ENCODE measurements around the gene SEC23A.
"Not testable (repeated sequence)": the region's sequence is repeated elsewhere in the genome, so short reads cannot be mapped to it uniquely, and the experiment has no call there.

The SEC23A gene

DNA sequence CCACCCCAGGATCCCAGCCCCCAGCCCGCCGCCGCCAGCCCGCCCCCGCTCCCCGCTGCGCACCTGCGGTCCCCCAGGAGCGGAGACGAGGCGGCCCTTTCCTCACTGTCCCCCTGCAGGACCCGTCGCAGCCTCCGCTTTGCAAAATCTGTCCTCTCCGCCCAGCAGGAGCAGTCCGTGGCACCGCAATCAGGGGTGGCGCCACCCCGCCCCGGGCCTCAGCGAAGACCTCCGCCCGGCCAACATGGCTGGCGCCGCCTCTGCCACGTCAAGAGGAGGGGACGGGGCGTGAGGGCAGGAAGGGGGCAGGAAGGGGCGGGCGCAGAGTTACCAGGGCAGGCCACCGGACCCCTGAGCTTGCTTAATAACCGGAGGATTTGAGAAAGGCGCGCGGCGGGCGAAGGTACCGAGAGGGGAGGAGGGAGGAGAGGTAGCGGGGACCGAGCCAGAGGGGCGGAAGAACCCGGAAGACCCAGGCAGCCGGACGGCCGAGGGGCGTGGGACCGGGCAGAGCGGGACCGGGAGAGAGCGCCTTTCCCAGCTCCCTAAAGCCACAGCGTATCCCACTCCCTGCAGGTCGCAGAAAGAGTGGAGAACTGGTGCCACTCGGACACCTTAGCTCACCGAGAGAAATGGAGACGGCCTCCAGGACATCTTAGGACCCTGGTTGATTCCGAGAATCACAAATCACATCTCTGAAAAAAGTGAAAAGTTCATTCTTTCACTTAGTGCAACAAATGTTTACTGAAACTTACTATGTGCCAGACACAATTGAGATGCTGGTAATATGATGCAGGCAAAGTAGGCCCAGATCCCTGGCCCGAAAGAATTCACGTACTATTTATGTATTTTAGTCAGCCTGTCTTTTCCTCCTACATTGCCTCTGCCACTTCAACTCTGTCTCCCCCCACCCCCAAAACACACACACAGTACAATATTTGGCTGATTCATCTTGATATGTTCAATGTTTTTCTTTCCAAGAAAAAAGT lies at the start of gene SEC23A:
Gene SEC23A (minus strand): TSS at position 267 of the 989 bp plus-strand sequence. CDS start 7,117 bp downstream, outside the sequence.
- intact Hi-C loops (cut with DNase I; ENCODE audit: low total_unique reads), result loop anchor here (5.0 kb wide), 1 partner anchor 329 kb away; the partner anchor contains the start of gene FBXO33
- Histone ChIP-seq H3K4me3 (peak within 1 kb of the TSS; percentile 95 to 99), H3K4me1 (peaks cover 0 to 45% (median 12%) of the 10 kb centered on the region in 4 donors), H3K27me3 (no peaks in the 10 kb centered on the region), H3K27ac (peak within 1 kb of the TSS; percentile 99), H3K9me3 (no peaks in the 10 kb centered on the region), H3K36me3 (no peaks in the 10 kb centered on the region)
- peak; percentile 94 to 96 for DNase-seq
- TF ChIP-seq, protein P1, sequence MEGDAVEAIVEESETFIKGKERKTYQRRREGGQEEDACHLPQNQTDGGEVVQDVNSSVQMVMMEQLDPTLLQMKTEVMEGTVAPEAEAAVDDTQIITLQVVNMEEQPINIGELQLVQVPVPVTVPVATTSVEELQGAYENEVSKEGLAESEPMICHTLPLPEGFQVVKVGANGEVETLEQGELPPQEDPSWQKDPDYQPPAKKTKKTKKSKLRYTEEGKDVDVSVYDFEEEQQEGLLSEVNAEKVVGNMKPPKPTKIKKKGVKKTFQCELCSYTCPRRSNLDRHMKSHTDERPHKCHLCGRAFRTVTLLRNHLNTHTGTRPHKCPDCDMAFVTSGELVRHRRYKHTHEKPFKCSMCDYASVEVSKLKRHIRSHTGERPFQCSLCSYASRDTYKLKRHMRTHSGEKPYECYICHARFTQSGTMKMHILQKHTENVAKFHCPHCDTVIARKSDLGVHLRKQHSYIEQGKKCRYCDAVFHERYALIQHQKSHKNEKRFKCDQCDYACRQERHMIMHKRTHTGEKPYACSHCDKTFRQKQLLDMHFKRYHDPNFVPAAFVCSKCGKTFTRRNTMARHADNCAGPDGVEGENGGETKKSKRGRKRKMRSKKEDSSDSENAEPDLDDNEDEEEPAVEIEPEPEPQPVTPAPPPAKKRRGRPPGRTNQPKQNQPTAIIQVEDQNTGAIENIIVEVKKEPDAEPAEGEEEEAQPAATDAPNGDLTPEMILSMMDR (IDR thresholded peaks at IDR 0.05), result no peak

DNA sequence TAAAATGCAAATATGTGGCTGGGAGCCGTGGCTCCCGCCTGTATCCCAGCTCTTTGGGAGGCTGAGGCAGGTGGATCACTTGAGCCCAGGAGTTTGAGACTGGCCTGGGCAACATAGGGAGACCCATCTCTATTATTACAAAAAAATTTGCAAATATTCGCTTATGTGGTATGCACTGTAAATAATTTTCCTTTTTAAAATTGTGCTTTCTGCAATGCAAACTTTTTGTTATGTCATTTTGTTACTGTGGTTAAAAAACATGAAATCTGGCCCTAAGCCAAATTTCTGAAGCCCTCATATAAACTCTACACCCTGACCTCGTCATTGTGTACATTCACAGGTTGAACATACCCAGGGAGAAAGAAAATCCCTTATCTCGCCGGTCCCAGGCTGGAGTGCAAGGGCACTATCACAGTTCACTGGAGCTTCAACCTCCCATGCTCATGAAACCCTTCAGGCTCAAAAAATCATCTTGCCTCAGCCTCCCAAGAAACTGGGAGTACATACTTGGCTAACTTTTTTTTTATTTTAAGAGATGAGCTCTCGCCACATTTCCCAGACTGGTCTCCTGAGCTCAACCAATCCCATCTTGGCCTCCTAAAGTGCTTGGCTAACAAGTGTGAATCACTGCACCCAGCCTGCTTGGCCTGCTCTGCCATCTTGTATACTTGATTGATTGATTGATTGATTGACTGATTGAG lies 42.4 kb upstream of the SEC23A start:
- intact Hi-C loops (cut with DNase I; ENCODE audit: low total_unique reads), result no loop called here
- no peak for DNase-seq
- H3K36me3 ChIP-seq, result peaks cover 22 to 42% (median 38%) of the 10 kb centered on the region in 3 donors

GRCh38 chr14:39143226-39143625 lies 40.2 kb upstream of the SEC23A start:
- intact Hi-C loops (cut with DNase I; ENCODE audit: low total_unique reads); H3K27ac ChIP-seq; H3K4me3 ChIP-seq; H3K4me1 ChIP-seq; H3K9me3 ChIP-seq; DNase-seq; H3K27me3 ChIP-seq: not testable (repeated sequence)
- peaks cover 14 to 42% (median 38%) of the 10 kb centered on the region in 3 donors for H3K36me3 ChIP-seq

More for the DNA sequence above, 42.4 kb upstream of the SEC23A start:
- no peaks in the 10 kb centered on the region for H3K9me3 ChIP-seq
- TF ChIP-seq, protein P1 (IDR thresholded peaks at IDR 0.05), result no peak
- H3K4me3 ChIP-seq, result no peak overlapping the region
- H3K27me3 ChIP-seq, result no peaks in the 10 kb centered on the region
- H3K4me1 ChIP-seq, result no peaks in the 10 kb centered on the region
- no peak overlapping the region for H3K27ac ChIP-seq

- DNase-seq; H3K27ac ChIP-seq; H3K27me3 ChIP-seq; H3K4me3 ChIP-seq; H3K9me3 ChIP-seq; intact Hi-C loops (cut with DNase I; ENCODE audit: low total_unique reads); H3K4me1 ChIP-seq: not testable (repeated sequence)
- peaks cover 16 to 44% (median 41%) of the 10 kb centered on the region in 3 donors for H3K36me3 ChIP-seq
Measured at GRCh38 chr14:39141623-39142022, 38.6 kb upstream of the SEC23A start.

DNA sequence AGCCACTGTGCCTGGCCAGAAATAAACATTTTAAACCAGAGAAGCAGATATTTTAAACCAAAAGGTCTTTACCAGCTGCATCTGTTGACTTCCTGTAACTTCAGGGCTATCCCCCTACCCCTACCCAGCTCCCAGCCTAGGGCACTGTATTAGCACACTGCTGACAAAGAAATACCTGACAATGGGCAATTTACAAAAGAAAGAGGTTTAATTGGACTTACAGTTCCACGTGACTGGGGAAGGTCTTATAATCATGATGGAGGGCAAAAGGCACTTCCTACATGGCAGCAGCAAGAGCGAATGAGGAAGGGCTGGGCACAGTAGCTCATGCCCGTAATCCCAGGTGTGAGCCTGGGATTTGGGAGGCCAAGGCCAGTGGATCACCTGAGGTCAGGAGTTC lies 37.1 kb upstream of the SEC23A start:
- H3K36me3 ChIP-seq, result peaks cover 22 to 57% (median 47%) of the 10 kb centered on the region in 3 donors
- intact Hi-C loops (cut with DNase I; ENCODE audit: low total_unique reads), result no loop called here
- H3K27ac ChIP-seq, result no peak overlapping the region

DNA sequence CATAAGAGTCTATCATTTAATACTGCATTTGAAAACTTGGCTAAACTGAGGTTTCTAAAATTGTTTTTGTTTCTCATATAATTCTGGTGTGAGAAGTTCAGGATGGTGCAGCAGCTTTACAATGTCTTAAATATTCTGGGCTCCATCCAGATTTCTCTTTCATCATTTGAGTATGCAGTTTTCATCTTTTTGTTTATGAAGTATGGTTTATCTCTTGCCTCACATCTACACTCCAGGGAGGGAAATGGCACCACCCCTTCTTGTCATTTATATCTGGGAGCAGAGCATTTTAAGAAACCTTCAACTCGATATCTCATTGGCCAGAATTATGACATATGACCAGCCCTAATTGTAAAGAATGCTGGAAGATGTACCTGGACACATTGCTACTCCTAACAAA lies 35.4 kb upstream of the SEC23A start:
- Histone ChIP-seq H3K27me3 (no peaks in the 10 kb centered on the region), H3K36me3 (peaks cover 22 to 70% (median 64%) of the 10 kb centered on the region in 3 donors), H3K4me3 (no peak overlapping the region), H3K27ac (no peak overlapping the region), H3K4me1 (no peaks in the 10 kb centered on the region), H3K9me3 (no peaks in the 10 kb centered on the region)
- TF ChIP-seq, protein P1 (IDR thresholded peaks at IDR 0.05), result no peak
- DNase-seq, result no peak
- intact Hi-C loops (cut with DNase I; ENCODE audit: low total_unique reads), result no loop called here

More for the DNA sequence above, 37.1 kb upstream of the SEC23A start:
- no peak overlapping the region for H3K4me3 ChIP-seq
- TF ChIP-seq, protein P1 (IDR thresholded peaks at IDR 0.05), result no peak
- no peaks in the 10 kb centered on the region for H3K27me3 ChIP-seq
- H3K4me1 ChIP-seq, result no peaks in the 10 kb centered on the region
- DNase-seq, result no peak
- no peaks in the 10 kb centered on the region for H3K9me3 ChIP-seq

- intact Hi-C loops (cut with DNase I; ENCODE audit: low total_unique reads); H3K27me3 ChIP-seq; H3K4me3 ChIP-seq; DNase-seq; H3K9me3 ChIP-seq; H3K4me1 ChIP-seq; H3K27ac ChIP-seq: not testable (repeated sequence)
- peaks cover 22 to 73% (median 68%) of the 10 kb centered on the region in 3 donors for H3K36me3 ChIP-seq
Measured at GRCh38 chr14:39137835-39138234, 34.8 kb upstream of the SEC23A start.
